Prostate gland (tissue), 2 donors: Measurements from ENCODE around the gene FAM83C. TPM values are rescaled to one million over a fixed set of nuclear protein-coding genes. Genes with fewer than 3 reads are reported as not detected.

Source experiments
- DNase-seq: peaks from one replicate; pipeline ENCODE4 v3.0.0-alpha.2; 2019; ENCODE audit warnings: low spot score
- H3K27ac ChIP-seq, 2 donors: fragments of 200-600 bp; sonication (generic); 2 replicates each; pipeline ENCODE4 v1.5.1; 2017 to 2019
- H3K27me3 ChIP-seq: fragments of 200-600 bp; sonication (generic); replicated peaks from 2 replicates; pipeline ENCODE4 v1.5.1; 2019; ENCODE audit not compliant: insufficient read depth
- H3K36me3 ChIP-seq, 2 donors: fragments of 200-600 bp; sonication (generic); 1 replicate in 1 of 2; 2 replicates in 1 of 2; pipeline versions ENCODE4 v1.5.1 to v1.8.1; 2017 to 2019
- H3K4me1 ChIP-seq: fragments of 200-600 bp; sonication (generic); replicated peaks from 2 replicates; pipeline ENCODE4 v1.5.1; 2019
- H3K4me3 ChIP-seq, 2 donors: fragments of 200-600 bp; sonication (generic); 2 replicates each; pipeline ENCODE4 v1.5.1; 2017 to 2019
- H3K9me3 ChIP-seq: fragments of 200-600 bp; sonication (generic); 2 replicates; pipeline ENCODE4 v1.5.1; 2017
- POLR2A ChIP-seq: fragments of 450-650 bp; IDR thresholded peaks from one replicate; pipeline ENCODE4 v1.6.1; 2016; ENCODE audit warnings: antibody characterized with exemption, mild to moderate bottlenecking
- POLR2AphosphoS5 ChIP-seq: sonication (generic); formaldehyde crosslinking; IDR thresholded peaks from one replicate; pipeline ENCODE4 v1.6.1; 2017; ENCODE audit warnings: antibody characterized with exemption
- WGBS: methylation state at CpG from one replicate; pipeline ENCODE4 v1.1.5; 2018; 5-methylcytosine and 5-hydroxymethylcytosine counted together
- intact Hi-C: fragments of 100-400 bp; cut with DNase I; formaldehyde crosslinking; loops from one replicate; pipeline ENCODE4 v1.14.2; 2022
- total RNA-seq, 2 donors: library from RNA; depleted of rRNA; stranded (reverse); fragments of >200 nt; gene quantifications; one replicate each; pipeline ENCODE4 v1.1.0, GENCODE V29; 2016
- TF ChIP-seq, protein P1 (sequence below), 4 experiments: fragments of 200-600 bp in 2 of 4; fragments of 450-650 bp in 2 of 4; sonication (generic) in 2 of 4; IDR thresholded peaks; 1 replicate in 3 of 4; 2 replicates in 1 of 4; pipeline ENCODE4 v1.5.1; 2016 to 2019; ENCODE audit warnings: antibody characterized with exemption in 4 of 4, mild to moderate bottlenecking in 2 of 4, moderate library complexity in 2 of 4

FAM83C gene
- total RNA-seq, 2 donors from 2014 or later = 0.28 to 0.36 TPM

DNA sequence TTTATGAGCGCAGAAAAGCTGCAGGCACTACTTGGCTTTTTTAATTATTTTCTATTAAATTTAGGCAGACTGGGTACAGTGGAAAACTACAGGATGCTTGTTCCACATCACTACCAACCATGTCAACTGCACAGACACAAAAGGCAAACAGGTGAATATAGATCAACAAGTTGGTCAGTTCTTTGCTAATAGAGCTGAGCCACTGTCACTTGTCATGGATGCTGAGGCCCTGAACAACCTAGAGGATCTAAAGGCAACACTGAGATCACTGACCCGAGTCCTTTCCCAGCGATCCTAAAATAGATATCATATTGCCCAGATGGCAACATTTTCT, 34.5 kb upstream of the FAM83C start:
- H3K4me3 ChIP-seq = no peak overlapping the region
- TF ChIP-seq POLR2A (no peak), POLR2AphosphoS5 (no peak)
- TF ChIP-seq, protein P1, sequence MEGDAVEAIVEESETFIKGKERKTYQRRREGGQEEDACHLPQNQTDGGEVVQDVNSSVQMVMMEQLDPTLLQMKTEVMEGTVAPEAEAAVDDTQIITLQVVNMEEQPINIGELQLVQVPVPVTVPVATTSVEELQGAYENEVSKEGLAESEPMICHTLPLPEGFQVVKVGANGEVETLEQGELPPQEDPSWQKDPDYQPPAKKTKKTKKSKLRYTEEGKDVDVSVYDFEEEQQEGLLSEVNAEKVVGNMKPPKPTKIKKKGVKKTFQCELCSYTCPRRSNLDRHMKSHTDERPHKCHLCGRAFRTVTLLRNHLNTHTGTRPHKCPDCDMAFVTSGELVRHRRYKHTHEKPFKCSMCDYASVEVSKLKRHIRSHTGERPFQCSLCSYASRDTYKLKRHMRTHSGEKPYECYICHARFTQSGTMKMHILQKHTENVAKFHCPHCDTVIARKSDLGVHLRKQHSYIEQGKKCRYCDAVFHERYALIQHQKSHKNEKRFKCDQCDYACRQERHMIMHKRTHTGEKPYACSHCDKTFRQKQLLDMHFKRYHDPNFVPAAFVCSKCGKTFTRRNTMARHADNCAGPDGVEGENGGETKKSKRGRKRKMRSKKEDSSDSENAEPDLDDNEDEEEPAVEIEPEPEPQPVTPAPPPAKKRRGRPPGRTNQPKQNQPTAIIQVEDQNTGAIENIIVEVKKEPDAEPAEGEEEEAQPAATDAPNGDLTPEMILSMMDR (IDR thresholded peaks at IDR 0.05) = no peak
- no peak for DNase-seq
- 94% methylated on average over 3 of the region's 3 CpGs for WGBS
- no peaks in the 10 kb centered on the region for H3K27me3 ChIP-seq
- H3K27ac ChIP-seq = no peak overlapping the region
- intact Hi-C loops = no loop called here
- no peaks in the 10 kb centered on the region for H3K36me3 ChIP-seq
- H3K9me3 ChIP-seq = no peaks in the 10 kb centered on the region
- no peaks in the 10 kb centered on the region for H3K4me1 ChIP-seq

DNA sequence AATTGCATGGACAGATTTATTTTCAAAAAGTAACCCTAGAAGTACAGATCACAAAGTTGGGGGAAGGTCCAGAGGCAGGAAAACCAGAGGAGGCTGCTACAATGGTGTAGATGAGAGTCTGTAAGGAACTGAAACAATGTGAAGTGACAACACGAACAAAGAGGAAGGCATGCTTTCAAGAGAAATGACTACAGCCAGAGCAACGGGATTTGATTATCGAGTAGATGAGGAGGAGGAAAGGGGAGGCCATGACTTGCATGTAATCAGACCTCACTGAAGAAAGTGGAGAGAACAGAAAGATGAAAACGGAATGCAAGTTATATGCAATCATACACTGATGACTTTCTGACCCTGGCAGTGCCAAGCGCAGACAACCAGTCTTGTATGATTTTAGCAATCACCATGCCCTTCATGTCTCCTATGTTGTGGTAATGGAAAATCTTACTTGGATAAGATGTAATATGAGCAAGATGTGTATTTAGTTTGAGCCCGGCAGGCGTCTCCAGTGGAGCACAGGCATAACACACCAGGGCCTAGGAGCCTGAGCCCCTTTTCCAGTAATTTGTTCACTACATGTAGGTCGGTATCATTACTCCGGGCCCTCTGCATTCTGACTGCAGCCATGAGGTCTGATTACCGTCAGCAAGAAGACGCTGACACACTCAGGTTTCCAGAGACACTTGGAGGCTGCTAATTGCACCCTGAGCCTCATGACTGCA, 34.0 kb upstream of the FAM83C start:
- H3K4me3 ChIP-seq = no peak overlapping the region
- no peak for DNase-seq

GRCh38 chr20:35325401-35325800, 33.2 kb upstream of the FAM83C start:
- intact Hi-C loops = no loop called here
- TF ChIP-seq, protein P1 (IDR thresholded peaks at IDR 0.05) = no peak
- no peaks in the 10 kb centered on the region for H3K4me1 ChIP-seq

More for the DNA sequence above, 34.0 kb upstream of the FAM83C start:
- Histone ChIP-seq H3K9me3 (no peaks in the 10 kb centered on the region), H3K4me1 (no peaks in the 10 kb centered on the region), H3K27ac (no peak overlapping the region), H3K36me3 (no peaks in the 10 kb centered on the region), H3K27me3 (no peaks in the 10 kb centered on the region)
- intact Hi-C loops = no loop called here
- WGBS = 83% methylated on average over 11 of the region's 11 CpGs
- no peak for TF ChIP-seq POLR2AphosphoS5
- TF ChIP-seq POLR2A = no peak
- TF ChIP-seq, protein P1 (IDR thresholded peaks at IDR 0.05) = no peak

GRCh38 chr20:35320396-35321126, 28.3 kb upstream of the FAM83C start:
- Histone ChIP-seq H3K36me3 (no peaks in the 10 kb centered on the region), H3K27me3 (no peaks in the 10 kb centered on the region), H3K9me3 (no peaks in the 10 kb centered on the region), H3K4me3 (no peak overlapping the region), H3K4me1 (peaks cover 6% of the 10 kb centered on the region), H3K27ac (no peak overlapping the region)
- TF ChIP-seq, protein P1 (IDR thresholded peaks at IDR 0.05) = no peak
- TF ChIP-seq POLR2A (no peak), POLR2AphosphoS5 (no peak)
- intact Hi-C loops = no loop called here
- no peak for DNase-seq
- 89% methylated on average over 3 of the region's 3 CpGs for WGBS

More at GRCh38 chr20:35325401-35325800, 33.2 kb upstream of the FAM83C start:
- DNase-seq = no peak
- Histone ChIP-seq H3K27me3 (no peaks in the 10 kb centered on the region), H3K4me3 (no peak overlapping the region), H3K27ac (no peak overlapping the region), H3K9me3 (no peaks in the 10 kb centered on the region), H3K36me3 (no peaks in the 10 kb centered on the region)
- 70% methylated on average over 6 of the region's 6 CpGs for WGBS

GRCh38 chr20:35319871-35320197, 27.6 kb upstream of the FAM83C start:
- no peaks in the 10 kb centered on the region for H3K9me3 ChIP-seq
- H3K36me3 ChIP-seq = no peaks in the 10 kb centered on the region
- intact Hi-C loops = no loop called here
- no peak overlapping the region for H3K4me3 ChIP-seq
- no peak for DNase-seq
- H3K4me1 ChIP-seq = peaks cover 6% of the 10 kb centered on the region
- TF ChIP-seq POLR2A (no peak), POLR2AphosphoS5 (no peak)
- TF ChIP-seq, protein P1 (IDR thresholded peaks at IDR 0.05) = no peak
- H3K27ac ChIP-seq = no peak overlapping the region
- no peaks in the 10 kb centered on the region for H3K27me3 ChIP-seq
